HCT116 (cell line): Measurements from ENCODE around the gene MALRD1. TPM values are rescaled to one million over a fixed set of nuclear protein-coding genes. Genes with fewer than 3 reads are reported as not detected.

ENCODE experiments used
- ATAC-seq: fragments of 200-7000 bp; cut with Tn5 transposase; 2 replicates; pipeline ENCODE4 v1.9.1; 2020; ENCODE audit warnings: mild to moderate bottlenecking, moderate library complexity
- BruUV-seq: library from RNA; stranded (reverse); fragments of 400-500 nt; replicated peaks from 2 replicates; lab custom pipeline; 2021; lab: Mats Ljungman, UMichigan
- CTCF ChIA-PET: fragments of 300-600 bp; sonication (Branson Sonifier 250); formaldehyde crosslinking; loops from one replicate; lab custom pipeline; 2021; ENCODE audit warnings: antibody characterized with exemption; lab: Charles Lee
- POLR2A ChIA-PET: fragments of 300-600, 350-600 bp; sonication (Branson Sonifier 250); formaldehyde crosslinking; loops from one replicate; lab custom pipeline; 2021; ENCODE audit warnings: antibody characterized with exemption; lab: Charles Lee
- RAD21 ChIA-PET, 2 experiments: fragments of 300-600 bp; sonication (Branson Sonifier 250); formaldehyde crosslinking; loops; one replicate each; lab custom pipeline; 2023; ENCODE audit warnings: low total read pairs in 2 of 2; ENCODE audit not compliant: uncharacterized antibody in 2 of 2, unreplicated experiment in 2 of 2, low non-redundant PET in 1 of 2; lab: Charles Lee
- DNase-seq: peaks from one replicate; pipeline ENCODE4 v3.0.0-alpha.2; 2010; ENCODE audit warnings: low read depth, low spot score
- H2AFZ ChIP-seq: fragments of 200-600 bp; shearing (Covaris generic), sonication (generic); 2 replicates; pipeline ENCODE4 v1.6.1; 2017; ENCODE audit warnings: low read depth, mixed run types, mixed read lengths, antibody characterized with exemption, low read length; ENCODE audit not compliant: poor library complexity, severe bottlenecking
- H3K27ac ChIP-seq: 2 replicates; pipeline ENCODE4 v1.5.1; 2012; ENCODE audit warnings: low read depth, low read length
- H3K27me3 ChIP-seq: fragments of 200-600 bp; sonication (generic); 2 replicates; pipeline ENCODE4 v1.6.1; 2016; ENCODE audit warnings: mixed run types, low read length, mixed read lengths; ENCODE audit not compliant: insufficient read depth
- H3K36me3 ChIP-seq, 2 experiments: fragments of 200-500 bp in 1 of 2; fragments of 200-600 bp in 1 of 2; sonication (Bioruptor generic) in 1 of 2; sonication (generic) in 1 of 2; 2 replicates each; pipeline versions ENCODE4 v1.5.1 to v1.6.1; 2014 to 2016; ENCODE audit warnings: low read length in 2 of 2, inconsistent platforms in 1 of 2, mixed read lengths in 1 of 2, mixed run types in 1 of 2; ENCODE audit not compliant: insufficient read depth in 2 of 2, control insufficient read depth in 1 of 2
- H3K4me1 ChIP-seq, 2 experiments: fragments of 200-600 bp in 1 of 2; sonication (generic) in 1 of 2; 2 replicates each; pipeline versions ENCODE4 v1.5.1 to v1.6.1; 2012 to 2017; ENCODE audit warnings: low read length in 2 of 2, inconsistent platforms in 1 of 2, mild to moderate bottlenecking in 1 of 2, mixed read lengths in 1 of 2, mixed run types in 1 of 2, moderate library complexity in 1 of 2; ENCODE audit not compliant: insufficient read depth in 2 of 2, control insufficient read depth in 1 of 2
- H3K4me2 ChIP-seq: fragments of 200-600 bp; sonication (generic); 2 replicates; pipeline ENCODE4 v1.6.1; 2017; ENCODE audit warnings: mixed run types, low read length, mixed read lengths
- H3K4me3 ChIP-seq, 2 experiments: fragments of 200-600 bp in 1 of 2; sonication (generic) in 1 of 2; replicated peaks in 1 of 2; 2 replicates each; pipeline ENCODE4 v1.5.1; 2011 to 2016; ENCODE audit warnings: low read length in 2 of 2, control low read depth in 1 of 2, low read depth in 1 of 2, mild to moderate bottlenecking in 1 of 2, mixed read lengths in 1 of 2, mixed run types in 1 of 2
- H3K79me2 ChIP-seq: fragments of 200-600 bp; sonication (generic); 2 replicates; pipeline ENCODE4 v1.6.1; 2017; ENCODE audit warnings: mild to moderate bottlenecking, mixed run types, low read length, moderate library complexity, mixed read lengths; ENCODE audit not compliant: insufficient read depth
- H3K9ac ChIP-seq: fragments of 200-600 bp; sonication (generic); 2 replicates; pipeline ENCODE4 v1.6.1; 2016; ENCODE audit warnings: low read length, mixed read lengths
- H3K9me2 ChIP-seq: fragments of 200-600 bp; sonication (generic), shearing (Covaris generic); 2 replicates; pipeline ENCODE4 v1.6.1; 2017; ENCODE audit warnings: mixed run types, mild to moderate bottlenecking, moderate library complexity; ENCODE audit not compliant: insufficient read depth
- H3K9me3 ChIP-seq, 2 experiments: fragments of 200-500 bp in 1 of 2; fragments of 200-600 bp in 1 of 2; sonication (Bioruptor generic) in 1 of 2; sonication (generic) in 1 of 2; 2 replicates each; pipeline ENCODE4 v1.6.1; 2014 to 2017; ENCODE audit warnings: low read length in 2 of 2, mixed read lengths in 2 of 2, inconsistent platforms in 1 of 2, low read depth in 1 of 2, mild to moderate bottlenecking in 1 of 2, mixed run types in 1 of 2, moderate library complexity in 1 of 2; ENCODE audit not compliant: control insufficient read depth in 1 of 2, insufficient read depth in 1 of 2
- H4K20me1 ChIP-seq: fragments of 200-600 bp; sonication (generic), shearing (Covaris generic); 2 replicates; pipeline ENCODE4 v1.6.1; 2017; ENCODE audit warnings: mixed run types, mild to moderate bottlenecking, moderate library complexity; ENCODE audit not compliant: insufficient read depth
- ATF3 ChIP-seq: IDR thresholded peaks from 2 replicates; pipeline ENCODE4 v1.6.1; 2012
- CEBPB ChIP-seq: IDR thresholded peaks from 2 replicates; pipeline ENCODE4 v1.6.1; 2012; ENCODE audit warnings: low read depth
- CTCF ChIP-seq, 3 experiments: fragments of 200-600 bp in 1 of 3; sonication (generic) in 1 of 3; IDR thresholded peaks in 2 of 3; conservative IDR thresholded peaks in 1 of 3; 2 replicates each; pipeline ENCODE4 v1.5.1; 2012 to 2017; ENCODE audit warnings: low read depth in 2 of 3, low read length in 2 of 3, antibody characterized with exemption in 1 of 3, borderline replicate concordance in 1 of 3, control low read depth in 1 of 3, mild to moderate bottlenecking in 1 of 3, mixed read lengths in 1 of 3, mixed run types in 1 of 3, moderate library complexity in 1 of 3; ENCODE audit not compliant: insufficient read depth in 1 of 3
- EGR1 ChIP-seq: IDR thresholded peaks from 2 replicates; pipeline ENCODE4 v1.6.1; 2012; ENCODE audit warnings: low read depth
- EZH2 ChIP-seq: fragments of 200-600 bp; sonication (generic); IDR thresholded peaks from 2 replicates; pipeline ENCODE4 v1.6.1; 2017; ENCODE audit warnings: antibody characterized with exemption, mixed run types
- EZH2phosphoT487 ChIP-seq: fragments of 200-600 bp; IDR thresholded peaks from 2 replicates; pipeline ENCODE4 v1.6.1; 2018; ENCODE audit warnings: antibody characterized with exemption, borderline replicate concordance
- FOSL1 ChIP-seq: IDR thresholded peaks from 2 replicates; pipeline ENCODE4 v1.6.1; 2012; ENCODE audit warnings: low read depth
- JUND ChIP-seq: IDR thresholded peaks from 2 replicates; pipeline ENCODE4 v1.6.1; 2012
- MAX ChIP-seq: IDR thresholded peaks from 2 replicates; pipeline ENCODE4 v1.6.1; 2012
- POLR2AphosphoS5 ChIP-seq: IDR thresholded peaks from 2 replicates; pipeline ENCODE4 v1.6.1; 2011; ENCODE audit warnings: mild to moderate bottlenecking, low read depth, low read length, moderate library complexity
- RAD21 ChIP-seq: IDR thresholded peaks from 2 replicates; pipeline ENCODE4 v1.6.1; 2012; ENCODE audit warnings: low read depth, mild to moderate bottlenecking
- SIN3A ChIP-seq: IDR thresholded peaks from 2 replicates; pipeline ENCODE4 v1.6.1; 2012; ENCODE audit warnings: low read depth
- SP1 ChIP-seq: IDR thresholded peaks from 2 replicates; pipeline ENCODE4 v1.6.1; 2012; ENCODE audit warnings: low read depth
- TCF7L2 ChIP-seq: IDR thresholded peaks from 2 replicates; pipeline ENCODE4 v1.7.0; 2011; ENCODE audit warnings: borderline replicate concordance, inconsistent platforms; ENCODE audit not compliant: insufficient read depth, insufficient read length; ENCODE audit errors: extremely low read depth
- ZBTB33 ChIP-seq: IDR thresholded peaks from 2 replicates; pipeline ENCODE4 v1.6.1; 2011; ENCODE audit warnings: mild to moderate bottlenecking, low read length, moderate library complexity; ENCODE audit not compliant: insufficient replicate concordance; ENCODE audit errors: extremely low read depth
- ZNF274 ChIP-seq: fragments of 200-500 bp; sonication (Bioruptor generic); IDR thresholded peaks from 2 replicates; pipeline ENCODE4 v1.6.1; 2014; ENCODE audit warnings: mild to moderate bottlenecking, low read depth, low read length, inconsistent platforms
- intact Hi-C: fragments of 100-400 bp; cut with micrococcal nuclease; formaldehyde crosslinking; loops from 2 replicates; pipeline ENCODE4 v1.10.0; 2022
- total RNA-seq: library from RNA; stranded (reverse); gene quantifications from one replicate; pipeline ENCODE4 v1.2.1, GENCODE V29; 2021; ENCODE audit not compliant: unreplicated experiment

MALRD1 gene
- total RNA-seq, 1 experiment from 2014 or later = not detected

- H3K4me3 ChIP-seq = no peak overlapping the region
- BruUV-seq = no TSS peak
- RAD21 ChIA-PET = no interaction called here
- H3K9me3 ChIP-seq = peaks cover 8 to 20% of the 10 kb centered on the region in 2 experiments; a peak in 3 of 4 replicates
- no peaks in the 10 kb centered on the region for H3K27me3 ChIP-seq
- no peaks in the 10 kb centered on the region for H4K20me1 ChIP-seq
- H3K9me2 ChIP-seq = no peaks in the 10 kb centered on the region
- POLR2A ChIA-PET = no interaction called here
- ATAC-seq (no peak), DNase-seq (no peak)
- H3K4me1 ChIP-seq = no peaks in the 10 kb centered on the region
- no peak overlapping the region for H3K9ac ChIP-seq
- H3K4me2 ChIP-seq = no peak overlapping the region
- no peak overlapping the region for H3K27ac ChIP-seq
- H3K79me2 ChIP-seq = no peaks in the 10 kb centered on the region
- no peaks in the 10 kb centered on the region for H3K36me3 ChIP-seq
- no peak for TF ChIP-seq FOSL1
- TF ChIP-seq, all 23 proteins: peak for 0
- CTCF ChIA-PET = no interaction called here
- no peak overlapping the region for H2AFZ ChIP-seq
- intact Hi-C loops = no loop called here
These were observed 639.7 kb downstream of the MALRD1 start for GRCh38 chr10:19688344-19688743.

- intact Hi-C loops = no loop called here
- ChIA-PET POLR2A (no interaction called here), CTCF (no interaction called here), RAD21 (no interaction called here)
- H3K4me2 ChIP-seq = no peak overlapping the region
- ATAC-seq = no peak
- H3K27ac ChIP-seq = no peak overlapping the region
- H3K36me3 ChIP-seq = no peaks in the 10 kb centered on the region
- no peaks in the 10 kb centered on the region for H3K27me3 ChIP-seq
- H4K20me1 ChIP-seq = no peaks in the 10 kb centered on the region
- BruUV-seq = no TSS peak
- H2AFZ ChIP-seq = no peak overlapping the region
- DNase-seq = no peak
- no peaks in the 10 kb centered on the region for H3K9me2 ChIP-seq
- no peaks in the 10 kb centered on the region for H3K79me2 ChIP-seq
- H3K9me3 ChIP-seq = peaks cover 8 to 15% of the 10 kb centered on the region in 2 experiments; a peak in 3 of 4 replicates
- no peak overlapping the region for H3K4me3 ChIP-seq
- H3K4me1 ChIP-seq = no peaks in the 10 kb centered on the region
- H3K9ac ChIP-seq = no peak overlapping the region
- TF ChIP-seq POLR2AphosphoS5 = no peak
- no peak for TF ChIP-seq RAD21
- TF ChIP-seq CEBPB = no peak
- no peak for TF ChIP-seq ZBTB33
- TF ChIP-seq SP1 = no peak
- TF ChIP-seq ATF3 = no peak
- TF ChIP-seq EGR1 = no peak
- no peak for TF ChIP-seq CTCF (IDR thresholded peaks at IDR 0.05 in 2 of 3, conservative IDR thresholded peaks at IDR 0.05 in 1 of 3; ENCODE audit: borderline replicate concordance in 1 of 3, insufficient read depth in 1 of 3, low read depth in 2 of 3, low read length in 2 of 3)
- TF ChIP-seq EZH2phosphoT487 = no peak
- TF ChIP-seq MAX = no peak
- TF ChIP-seq ZNF274 = no peak
- TF ChIP-seq EZH2 = no peak
- TF ChIP-seq SIN3A = no peak
- TF ChIP-seq JUND = no peak
- no peak for TF ChIP-seq TCF7L2
These were observed 640.6 kb downstream of the MALRD1 start for GRCh38 chr10:19689231-19689630.
